Lung (tissue), 12 donors: ENCODE results near the gene LEAP2. TPM values are rescaled to one million over a fixed set of nuclear protein-coding genes. Genes with fewer than 3 reads are reported as not detected.

ENCODE experiments used
- ATAC-seq: fragments of 200-7000 bp; cut with Tn5 transposase; one replicate; pipeline ENCODE4 v1.9.1; 2020; ENCODE audit warnings: moderate number of reproducible peaks; ENCODE audit not compliant: insufficient read depth, low FRiP score
- DNase-seq, 3 donors: peaks; one replicate each; pipeline ENCODE4 v3.0.0-alpha.2; 2013 to 2017
- H3K27ac ChIP-seq, 2 donors: one replicate each; pipeline ENCODE4 v1.5.1; 2013; ENCODE audit warnings: mild to moderate bottlenecking in 2 of 2, moderate library complexity in 2 of 2, control low read depth in 1 of 2, inconsistent platforms in 1 of 2, low read depth in 1 of 2, low read length in 1 of 2
- H3K27me3 ChIP-seq, 3 donors: one replicate each; pipeline ENCODE4 v1.5.1; 2013; ENCODE audit warnings: low read length in 2 of 3; ENCODE audit not compliant: control insufficient read depth in 3 of 3, insufficient read depth in 3 of 3
- H3K36me3 ChIP-seq, 4 donors: one replicate each; pipeline ENCODE4 v1.5.1; 2013; ENCODE audit warnings: low read length in 4 of 4, mild to moderate bottlenecking in 1 of 4, moderate library complexity in 1 of 4; ENCODE audit not compliant: control insufficient read depth in 4 of 4, insufficient read depth in 4 of 4
- H3K4me1 ChIP-seq, 5 donors: one replicate each; pipeline ENCODE4 v1.5.1; 2013; ENCODE audit warnings: low read length in 5 of 5, mild to moderate bottlenecking in 2 of 5, moderate library complexity in 1 of 5; ENCODE audit not compliant: control insufficient read depth in 5 of 5, insufficient read depth in 5 of 5
- H3K4me3 ChIP-seq: one replicate; pipeline ENCODE4 v1.5.1; 2013; ENCODE audit warnings: mild to moderate bottlenecking, control low read depth, moderate library complexity
- H3K9ac ChIP-seq, 2 donors: one replicate each; pipeline ENCODE4 v1.5.1; 2013; ENCODE audit warnings: low read length in 2 of 2, control low read depth in 1 of 2; ENCODE audit not compliant: insufficient read depth in 1 of 2
- H3K9me3 ChIP-seq, 4 donors: one replicate each; pipeline ENCODE4 v1.5.1; 2013; ENCODE audit warnings: low read length in 3 of 4, mild to moderate bottlenecking in 1 of 4, moderate library complexity in 1 of 4; ENCODE audit not compliant: control insufficient read depth in 4 of 4, insufficient read depth in 3 of 4
- WGBS, 2 donors: extraction: QIAGEN DNeasy Blood & Tissue Kit; methylation state at CpG; one replicate each; pipeline ENCODE4 v1.1.7; 2013; 5-methylcytosine and 5-hydroxymethylcytosine counted together
- polyA plus RNA-seq, 2 donors: library from polyadenylated mRNA; stranded (reverse); fragments of 200-250 nt; gene quantifications; one replicate each; pipeline ENCODE4 v1.2.1, GENCODE V29; 2013
- total RNA-seq, 2 donors: library from RNA; depleted of rRNA in 1 of 2; stranded (reverse); fragments of >200 nt in 1 of 2; gene quantifications; one replicate each; pipeline ENCODE4 v1.2.1, GENCODE V29; 2014 to 2021
- TF ChIP-seq, protein P1 (sequence below): IDR thresholded peaks from 2 replicates; pipeline ENCODE4 v1.5.1; 2012; ENCODE audit warnings: mild to moderate bottlenecking; ENCODE audit errors: control extremely low read depth, extremely low read depth
- donor health status: control.
- donor health status: control.
- donor health status: Bipolar disorder and iron deficiency.
- donor health status: healthy.
- donor health status: DM: yes; HTN: yes; CAD: no.

The LEAP2 gene
- total and polyA plus RNA-seq, 4 donors: 0.50 to 3.1 (median 1.3) TPM

DNA sequence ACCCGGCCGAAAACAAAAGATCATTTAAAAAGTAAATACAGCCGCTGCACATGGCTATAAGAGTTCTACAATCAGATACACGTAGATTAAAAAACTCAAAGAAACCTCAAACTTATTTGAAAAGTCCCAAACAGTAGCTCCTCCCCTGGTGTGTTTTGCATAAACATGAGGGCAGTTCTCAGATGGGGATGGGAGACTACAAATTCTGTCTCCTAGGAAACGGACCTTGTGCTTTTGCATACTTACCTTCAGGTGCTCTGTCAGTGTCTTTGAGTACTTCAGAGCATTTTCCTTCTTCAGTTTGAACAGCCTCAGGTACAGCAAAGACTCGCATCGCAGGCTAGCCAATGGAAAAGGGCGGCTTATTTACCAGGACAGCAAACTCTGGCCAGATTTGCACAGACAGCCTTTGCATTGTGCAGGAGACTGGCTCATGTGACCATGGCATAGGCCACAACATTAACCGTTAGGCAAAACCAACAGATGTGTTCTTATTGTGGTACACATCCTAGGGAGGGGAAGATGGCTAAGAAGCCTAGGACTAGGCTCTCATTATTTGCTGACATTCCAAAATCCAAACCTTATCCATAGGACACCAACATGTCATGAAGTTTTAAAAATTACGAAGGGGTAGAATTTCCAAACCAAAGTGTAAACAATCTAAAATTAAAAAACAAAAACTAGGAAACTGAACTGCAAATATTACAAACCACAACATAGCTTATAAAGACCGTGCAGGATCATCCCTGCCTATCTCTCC, 12.8 kb downstream of the LEAP2 start:
- Histone ChIP-seq H3K4me1 (no peaks in the 10 kb centered on the region), H3K36me3 (peaks cover 19 to 63% (median 32%) of the 10 kb centered on the region in 4 donors), H3K9ac (no peak overlapping the region), H3K9me3 (no peaks in the 10 kb centered on the region), H3K4me3 (no peak overlapping the region), H3K27me3 (no peaks in the 10 kb centered on the region), H3K27ac (no peak overlapping the region)
- DNase-seq (no peak), ATAC-seq (no peak)
- TF ChIP-seq, protein P1, sequence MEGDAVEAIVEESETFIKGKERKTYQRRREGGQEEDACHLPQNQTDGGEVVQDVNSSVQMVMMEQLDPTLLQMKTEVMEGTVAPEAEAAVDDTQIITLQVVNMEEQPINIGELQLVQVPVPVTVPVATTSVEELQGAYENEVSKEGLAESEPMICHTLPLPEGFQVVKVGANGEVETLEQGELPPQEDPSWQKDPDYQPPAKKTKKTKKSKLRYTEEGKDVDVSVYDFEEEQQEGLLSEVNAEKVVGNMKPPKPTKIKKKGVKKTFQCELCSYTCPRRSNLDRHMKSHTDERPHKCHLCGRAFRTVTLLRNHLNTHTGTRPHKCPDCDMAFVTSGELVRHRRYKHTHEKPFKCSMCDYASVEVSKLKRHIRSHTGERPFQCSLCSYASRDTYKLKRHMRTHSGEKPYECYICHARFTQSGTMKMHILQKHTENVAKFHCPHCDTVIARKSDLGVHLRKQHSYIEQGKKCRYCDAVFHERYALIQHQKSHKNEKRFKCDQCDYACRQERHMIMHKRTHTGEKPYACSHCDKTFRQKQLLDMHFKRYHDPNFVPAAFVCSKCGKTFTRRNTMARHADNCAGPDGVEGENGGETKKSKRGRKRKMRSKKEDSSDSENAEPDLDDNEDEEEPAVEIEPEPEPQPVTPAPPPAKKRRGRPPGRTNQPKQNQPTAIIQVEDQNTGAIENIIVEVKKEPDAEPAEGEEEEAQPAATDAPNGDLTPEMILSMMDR: no peak
- WGBS, 2 donors: 93 to 96% methylated on average over 11 of the region's 11 CpGs

DNA sequence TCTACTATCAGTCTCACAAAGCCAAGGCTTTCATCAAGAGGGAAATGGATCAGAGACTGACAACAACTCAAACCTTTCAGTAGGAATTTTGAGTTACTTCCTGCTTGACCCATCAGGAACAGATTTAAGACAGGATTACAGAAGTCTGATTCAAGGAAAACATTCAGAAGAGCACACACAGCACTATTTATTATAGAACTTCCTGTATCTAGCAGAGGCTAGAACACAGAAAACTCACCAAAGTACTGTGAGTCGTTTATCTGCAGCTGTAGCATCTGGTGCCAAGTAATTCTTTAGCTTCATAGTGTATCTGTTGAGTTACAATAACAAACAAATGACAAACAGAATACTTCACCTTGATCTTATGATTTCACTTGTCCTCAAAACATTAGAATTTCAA, 13.8 kb downstream of the LEAP2 start:
- H3K27ac ChIP-seq: no peak overlapping the region
- H3K36me3 ChIP-seq: peaks cover 22 to 64% (median 39%) of the 10 kb centered on the region in 4 donors

DNA sequence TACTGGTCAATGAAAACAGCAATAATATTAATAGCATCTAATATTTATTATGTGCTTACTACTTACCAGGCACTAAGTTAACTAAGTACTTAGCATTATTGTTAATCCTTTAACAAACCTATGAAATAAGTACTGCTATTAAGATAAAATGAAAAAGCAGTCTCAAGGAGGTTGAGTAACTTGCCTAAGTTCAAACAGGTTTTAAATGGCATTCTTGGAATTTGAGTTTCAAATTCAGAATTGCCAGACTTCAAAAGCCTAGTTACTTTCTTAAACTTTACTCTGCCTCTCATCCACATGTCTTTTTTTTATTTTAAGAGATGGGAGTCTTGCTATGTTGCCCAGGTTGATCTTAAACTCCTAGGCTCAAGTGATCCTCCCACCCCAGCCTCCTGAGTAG, 16.0 kb downstream of the LEAP2 start:
- Histone ChIP-seq H3K27me3 (no peaks in the 10 kb centered on the region), H3K4me1 (no peaks in the 10 kb centered on the region), H3K36me3 (peaks cover 24 to 69% (median 45%) of the 10 kb centered on the region in 4 donors), H3K27ac (no peak overlapping the region), H3K4me3 (no peak overlapping the region), H3K9me3 (no peaks in the 10 kb centered on the region), H3K9ac (no peak overlapping the region)
- TF ChIP-seq, protein P1: no peak
- DNase-seq (no peak), ATAC-seq (no peak)

More for the DNA sequence above, 13.8 kb downstream of the LEAP2 start:
- no peak for DNase-seq
- no peaks in the 10 kb centered on the region for H3K9me3 ChIP-seq
- no peaks in the 10 kb centered on the region for H3K4me1 ChIP-seq
- H3K4me3 ChIP-seq: no peak overlapping the region
- TF ChIP-seq, protein P1: no peak
- H3K27me3 ChIP-seq: no peaks in the 10 kb centered on the region
- WGBS, 2 donors: 52 to 70% methylated on average over 1 of the region's 1 CpG
- H3K9ac ChIP-seq: no peak overlapping the region
- no peak for ATAC-seq
